H1 (cell line): Measurements from ENCODE around the gene TNS2. TPM values are rescaled to one million over a fixed set of nuclear protein-coding genes. Genes with fewer than 3 reads are reported as not detected.
A peak's percentile ranks its signal among the peaks of the same experiment; 100 is the strongest.

Experiments used
- CTCF ChIA-PET: fragments of 300-600 bp; sonication (Branson Sonifier 250); formaldehyde crosslinking; loops from one replicate; lab custom pipeline; 2021; ENCODE audit not compliant: partially characterized antibody; lab: Charles Lee
- POLR2A ChIA-PET: fragments of 300-600 bp; sonication (Branson Sonifier 250); formaldehyde crosslinking; loops from one replicate; lab custom pipeline; 2021; ENCODE audit warnings: inconsistent platforms; ENCODE audit not compliant: partially characterized antibody; lab: Charles Lee
- DNase-seq, 2 experiments: peaks; one replicate each; pipeline versions ENCODE4 v3.0.0 to v3.0.0-alpha.2; 2010 to 2022; ENCODE audit warnings: low spot score in 2 of 2, low read depth in 1 of 2, mixed read lengths in 1 of 2
- FAIRE-seq: peaks from 2 replicates; lab custom pipeline; 2011; peaks lifted over from hg19 to GRCh38; lab: Jason Lieb, UNC
- H2AFZ ChIP-seq: 2 replicates; pipeline ENCODE4 v1.8.1; 2012; ENCODE audit warnings: low read length, inconsistent platforms
- H2AK5ac ChIP-seq: 2 replicates; pipeline ENCODE4 v1.6.1; 2013; ENCODE audit warnings: low read depth, low read length
- H2BK120ac ChIP-seq: replicated peaks from 2 replicates; pipeline ENCODE3; 2013; ENCODE audit warnings: low read depth, low read length, inconsistent platforms
- H2BK12ac ChIP-seq: 2 replicates; pipeline ENCODE4 v1.6.1; 2013; ENCODE audit warnings: low read depth, low read length
- H2BK15ac ChIP-seq: 2 replicates; pipeline ENCODE4 v1.6.1; 2013; ENCODE audit warnings: low read length
- H2BK20ac ChIP-seq: 2 replicates; pipeline ENCODE4 v1.6.1; 2013; ENCODE audit warnings: low read length
- H2BK5ac ChIP-seq: 2 replicates; pipeline ENCODE4 v1.6.1; 2013; ENCODE audit warnings: low read depth, low read length
- H3K14ac ChIP-seq: 2 replicates; pipeline ENCODE4 v1.6.1; 2013; ENCODE audit warnings: inconsistent platforms; ENCODE audit not compliant: insufficient read length
- H3K18ac ChIP-seq: 2 replicates; pipeline ENCODE4 v1.6.1; 2013; ENCODE audit warnings: low read length; ENCODE audit errors: extremely low read depth
- H3K23ac ChIP-seq: 2 replicates; pipeline ENCODE4 v1.6.1; 2013; ENCODE audit warnings: inconsistent platforms; ENCODE audit not compliant: insufficient read length
- H3K23me2 ChIP-seq: 2 replicates; pipeline ENCODE4 v1.6.1; 2013; ENCODE audit warnings: low read depth, low read length
- H3K27ac ChIP-seq: 2 replicates; pipeline ENCODE4 v1.6.1; 2011; ENCODE audit warnings: low read depth, low read length, inconsistent platforms
- H3K27me3 ChIP-seq, 4 experiments: replicated peaks in 1 of 4; 1 replicate in 1 of 4; 2 replicates in 3 of 4; pipeline versions ENCODE4 v1.6.1 to v1.8.1; 2011 to 2013; ENCODE audit warnings: low read length in 3 of 4, mild to moderate bottlenecking in 3 of 4, inconsistent platforms in 2 of 4, mixed read lengths in 2 of 4, moderate library complexity in 1 of 4; ENCODE audit not compliant: control insufficient read depth in 3 of 4, insufficient read depth in 3 of 4; ENCODE audit errors: extremely low read depth in 1 of 4
- H3K36me3 ChIP-seq, 4 experiments: 2 replicates each; pipeline versions ENCODE4 v1.6.1 to v1.8.1; 2011 to 2013; ENCODE audit warnings: mild to moderate bottlenecking in 4 of 4, low read length in 3 of 4, moderate library complexity in 2 of 4, control low read depth in 1 of 4, inconsistent platforms in 1 of 4; ENCODE audit not compliant: insufficient read depth in 4 of 4, control insufficient read depth in 2 of 4
- H3K4ac ChIP-seq: replicated peaks from 2 replicates; pipeline ENCODE3; 2013; ENCODE audit warnings: low read length, low read depth, mixed read lengths, inconsistent platforms; ENCODE audit not compliant: insufficient read length
- H3K4me1 ChIP-seq, 4 experiments: replicated peaks in 1 of 4; 1 replicate in 1 of 4; 2 replicates in 3 of 4; pipeline versions ENCODE4 v1.6.1 to v1.8.1; 2011 to 2013; ENCODE audit warnings: low read length in 3 of 4, inconsistent platforms in 2 of 4, mixed read lengths in 1 of 4; ENCODE audit not compliant: insufficient read depth in 4 of 4, control insufficient read depth in 3 of 4
- H3K4me2 ChIP-seq, 2 experiments: 2 replicates each; pipeline versions ENCODE4 v1.6.1 to v1.8.1; 2011 to 2013; ENCODE audit warnings: low read depth in 2 of 2, low read length in 2 of 2, control low read depth in 1 of 2, inconsistent platforms in 1 of 2, mild to moderate bottlenecking in 1 of 2; ENCODE audit not compliant: insufficient read depth in 1 of 2
- H3K4me3 ChIP-seq, 4 experiments: fragments of 200-600, 300-600 bp in 1 of 4; sonication (generic), shearing (Covaris generic), sonication (Bioruptor Twin) in 1 of 4; 2 replicates each; pipeline versions ENCODE4 v1.5.1 to v1.8.1; 2011 to 2016; ENCODE audit warnings: low read length in 4 of 4, low read depth in 3 of 4, control low read depth in 2 of 4, inconsistent platforms in 2 of 4, mild to moderate bottlenecking in 2 of 4, mixed read lengths in 1 of 4, moderate library complexity in 1 of 4; ENCODE audit not compliant: insufficient read depth in 2 of 4; ENCODE audit errors: extremely low read depth in 1 of 4
- H3K56ac ChIP-seq: replicated peaks from 2 replicates; pipeline ENCODE3; 2013; ENCODE audit warnings: low read depth, mild to moderate bottlenecking, mixed read lengths, low read length, inconsistent platforms; ENCODE audit not compliant: insufficient read length
- H3K79me1 ChIP-seq: 2 replicates; pipeline ENCODE4 v1.6.1; 2013; ENCODE audit warnings: low read depth, low read length, control low read depth
- H3K79me2 ChIP-seq, 2 experiments: 2 replicates each; pipeline versions ENCODE4 v1.6.1 to v1.8.1; 2012 to 2013; ENCODE audit warnings: low read length in 2 of 2, mild to moderate bottlenecking in 2 of 2, inconsistent platforms in 1 of 2; ENCODE audit not compliant: insufficient read depth in 2 of 2, control insufficient read depth in 1 of 2
- H3K9ac ChIP-seq, 4 experiments: replicated peaks in 1 of 4; 1 replicate in 1 of 4; 2 replicates in 3 of 4; pipeline versions ENCODE4 v1.6.1 to v1.8.1; 2011 to 2013; ENCODE audit warnings: low read depth in 3 of 4, low read length in 3 of 4, control low read depth in 2 of 4, mild to moderate bottlenecking in 2 of 4, moderate library complexity in 2 of 4, inconsistent platforms in 1 of 4; ENCODE audit errors: extremely low read depth in 1 of 4
- H3K9me3 ChIP-seq, 2 experiments: 2 replicates each; pipeline versions ENCODE4 v1.6.1 to v1.8.1; 2012 to 2013; ENCODE audit warnings: mild to moderate bottlenecking in 2 of 2, moderate library complexity in 2 of 2, control low read depth in 1 of 2, inconsistent platforms in 1 of 2, low read depth in 1 of 2, low read length in 1 of 2, mixed read lengths in 1 of 2; ENCODE audit not compliant: insufficient read depth in 2 of 2
- H4K20me1 ChIP-seq, 2 experiments: replicated peaks in 1 of 2; 2 replicates each; pipeline versions ENCODE3 to v1.8.1; 2011 to 2013; ENCODE audit warnings: inconsistent platforms in 2 of 2, low read length in 2 of 2, mild to moderate bottlenecking in 1 of 2; ENCODE audit not compliant: insufficient read depth in 2 of 2, control insufficient read depth in 1 of 2
- H4K5ac ChIP-seq: 2 replicates; pipeline ENCODE4 v1.6.1; 2013; ENCODE audit warnings: low read length, low read depth, mixed read lengths, inconsistent platforms; ENCODE audit not compliant: insufficient read length
- H4K8ac ChIP-seq: 2 replicates; pipeline ENCODE4 v1.8.0; 2013; ENCODE audit warnings: mild to moderate bottlenecking, moderate library complexity, low read length, inconsistent platforms; ENCODE audit not compliant: insufficient read depth; ENCODE audit errors: extremely low read depth
- H4K91ac ChIP-seq: replicated peaks from 2 replicates; pipeline ENCODE3; 2013; ENCODE audit warnings: low read length, mixed read lengths, inconsistent platforms; ENCODE audit not compliant: insufficient read length
- KDM5A ChIP-seq: fragments of 200-600 bp; IDR thresholded peaks from 2 replicates; pipeline ENCODE4 v1.7.1; 2012; ENCODE audit warnings: mild to moderate bottlenecking, low read length, inconsistent platforms, mixed read lengths
- POLR2AphosphoS5 ChIP-seq: IDR thresholded peaks from 2 replicates; pipeline ENCODE4 v1.6.1; 2011; ENCODE audit warnings: low read depth, low read length
- WGBS, 2 experiments: shearing (Covaris generic) in 1 of 2; methylation state at CpG; one replicate each; pipeline versions ENCODE4 v1.1.6 to v1.1.7; 2013 to 2015; ENCODE audit warnings: low lambda C conversion rate in 2 of 2, mixed read lengths in 2 of 2, inconsistent platforms in 1 of 2, low coverage in 1 of 2, missing lambda C conversion rate in 1 of 2; ENCODE audit not compliant: insufficient replicate concordance in 2 of 2, insufficient coverage in 1 of 2, insufficient read length in 1 of 2; ENCODE audit errors: extremely low coverage in 1 of 2, missing lambda C conversion rate in 1 of 2; 5-methylcytosine and 5-hydroxymethylcytosine counted together
- polyA plus RNA-seq, 7 experiments: library from polyadenylated mRNA; depleted of rRNA in 3 of 7; stranded (reverse) in 5 of 7; unstranded in 2 of 7; fragments of >200 nt in 5 of 7; fragments of 200-250 nt in 2 of 7; gene quantifications; 1 replicate in 5 of 7; 2 replicates in 1 of 7; 4 replicates in 1 of 7; pipeline versions ENCODE4 v1.2.1 to v1.2.3, GENCODE V29; 2011 to 2013; ENCODE audit warnings: missing spikeins in 2 of 7, mixed read lengths in 2 of 7
- total RNA-seq: library from RNA; stranded (reverse); fragmentation: NEBNext Ultra II Directional; extraction: Animal tissue kit (Norgen Biotek cat#: 25700); gene quantifications from 2 replicates; pipeline ENCODE4 v1.2.1, GENCODE V29; 2021

TNS2 gene
- total and polyA plus RNA-seq, 2 of the 8 experiments (the other 6 are each of a cell fraction or from before 2014, with no cell fraction given), result 2.8 to 4.7 TPM

GRCh38 chr12:53039851-53040250 is 10.0 kb upstream of the TNS2 start:
- Histone ChIP-seq H3K14ac (no peak overlapping the region), H3K79me1 (no peaks in the 10 kb centered on the region; the same call in none of the 2 replicates), H3K9me3 (no peaks in the 10 kb centered on the region), H2BK120ac (no peak overlapping the region), H3K23ac (no peak overlapping the region), H2AFZ (no peak overlapping the region), H3K9ac (no peak overlapping the region), H4K8ac (no peak overlapping the region), H2BK20ac (no peak overlapping the region), H3K56ac (no peak overlapping the region), H2BK5ac (no peak overlapping the region), H3K36me3 (peaks cover 28 to 63% (median 49%) of the 10 kb centered on the region in 4 experiments), H3K4me3 (no peak overlapping the region), H2BK12ac (no peak overlapping the region), H3K79me2 (no peaks in the 10 kb centered on the region), H2AK5ac (no peak overlapping the region), H4K5ac (no peak overlapping the region), H3K4me2 (no peak overlapping the region), H4K91ac (no peak overlapping the region), H4K20me1 (peaks cover 4 to 19% of the 10 kb centered on the region in 2 experiments), H3K18ac (no peak overlapping the region), H3K27me3 (peaks cover 0 to 9% (median 8%) of the 10 kb centered on the region in 4 experiments; a peak in 6 of 7 replicates), H2BK15ac (no peak overlapping the region), H3K4me1 (peaks cover 2 to 15% (median 9%) of the 10 kb centered on the region in 4 experiments; a peak in 6 of 7 replicates), H3K27ac (no peak overlapping the region), H3K4ac (no peak overlapping the region), H3K23me2 (no peaks in the 10 kb centered on the region)
- TF ChIP-seq KDM5A, result no peak
- peak; percentile 58; the same call in 1 of the 2 replicates for TF ChIP-seq POLR2AphosphoS5
- ChIA-PET POLR2A (interaction anchor here (0.7 to 35.6 kb wide), 6 partner anchors 9 to 28 kb away, joined by 3 to 711 read pairs (median 7); partner anchors contain the start of genes EIF4B and TNS2), CTCF (interaction anchor here (0.6 to 5.0 kb wide), 7 partner anchors 11 to 380 kb away, joined by 3 to 32 read pairs (median 5); no protein-coding TSS in a partner anchor)
- FAIRE-seq (no peak), DNase-seq (no peak)
- 91% methylated on average over 3 of the region's 4 CpGs; no CpG with 5 or more reads in 1 of the 2 experiments for WGBS, 2 experiments
